Parathyroid adenoma (tissue), 2 donors: ENCODE results near the gene SCO2.
A peak's percentile ranks its signal among the peaks of the same experiment; 100 is the strongest.

Experiments
- H2AFZ ChIP-seq: fragments of 300-600 bp; sonication (generic); one replicate; pipeline ENCODE4 v1.7.0; 2017; ENCODE audit warnings: antibody characterized with exemption, mild to moderate bottlenecking
- H3K27ac ChIP-seq: fragments of 300-600 bp; sonication (generic); one replicate; pipeline ENCODE4 v1.7.0; 2017
- H3K27me3 ChIP-seq: fragments of 300-600 bp; sonication (generic); one replicate; pipeline ENCODE4 v1.7.0; 2017; ENCODE audit warnings: low read length; ENCODE audit not compliant: control insufficient read depth, insufficient read depth
- H3K36me3 ChIP-seq: fragments of 300-600 bp; sonication (generic); one replicate; pipeline ENCODE4 v1.7.0; 2017; ENCODE audit warnings: low read length; ENCODE audit not compliant: control insufficient read depth, insufficient read depth
- H3K4me1 ChIP-seq: fragments of 300-600 bp; sonication (generic); one replicate; pipeline ENCODE4 v1.7.0; 2017; ENCODE audit warnings: control low read depth
- H3K4me2 ChIP-seq: fragments of 300-600 bp; sonication (generic); one replicate; pipeline ENCODE4 v1.7.0; 2017; ENCODE audit warnings: low read length
- H3K4me3 ChIP-seq: fragments of 300-600 bp; sonication (generic); one replicate; pipeline ENCODE4 v1.7.0; 2017; ENCODE audit warnings: low read depth, low read length
- H3K79me2 ChIP-seq: fragments of 300-600 bp; sonication (generic); one replicate; pipeline ENCODE4 v1.7.0; 2017; ENCODE audit warnings: control low read depth
- H3K9ac ChIP-seq: fragments of 300-600 bp; sonication (generic); one replicate; pipeline ENCODE4 v1.7.0; 2017; ENCODE audit warnings: mild to moderate bottlenecking
- H3K9me3 ChIP-seq: fragments of 300-600 bp; sonication (generic); one replicate; pipeline ENCODE4 v1.7.0; 2017; ENCODE audit warnings: low read length; ENCODE audit not compliant: control insufficient read depth
- CTCF ChIP-seq: fragments of 300-600 bp; sonication (generic); IDR thresholded peaks from one replicate; pipeline ENCODE4 v1.7.0; 2017; ENCODE audit warnings: antibody characterized with exemption, mild to moderate bottlenecking
- donor health status: primary hyperparathyroidism.

Gene SCO2

GRCh38 chr22:50531962-50532674, 6.7 kb upstream of the SCO2 start:
- Histone ChIP-seq H3K9ac (peak overlapping the region; percentile 29), H3K4me3 (peak overlapping the region; percentile 95), H3K9me3 (no peaks in the 10 kb centered on the region), H3K36me3 (no peaks in the 10 kb centered on the region), H3K4me2 (peak overlapping the region; percentile 99), H3K79me2 (no peaks in the 10 kb centered on the region), H2AFZ (peak overlapping the region; percentile 76), H3K27ac (peak overlapping the region; percentile 88), H3K27me3 (no peaks in the 10 kb centered on the region), H3K4me1 (peaks cover 6% of the 10 kb centered on the region)
- no peak for TF ChIP-seq CTCF

GRCh38 chr22:50531546-50531961, 6.2 kb upstream of the SCO2 start:
- Histone ChIP-seq H3K79me2 (no peaks in the 10 kb centered on the region), H3K36me3 (no peaks in the 10 kb centered on the region), H3K9me3 (no peaks in the 10 kb centered on the region), H3K4me1 (peaks cover 9% of the 10 kb centered on the region), H2AFZ (peak overlapping the region; percentile 76), H3K27me3 (no peaks in the 10 kb centered on the region), H3K9ac (peak overlapping the region; percentile 67), H3K4me2 (peak overlapping the region; percentile 99), H3K27ac (peak overlapping the region; percentile 88), H3K4me3 (peak overlapping the region; percentile 95)
- TF ChIP-seq CTCF: no peak

- H3K4me3 ChIP-seq: peak overlapping the region; percentile 95
- peak overlapping the region; percentile 76 for H2AFZ ChIP-seq
- H3K4me1 ChIP-seq: peaks cover 9% of the 10 kb centered on the region
- peak overlapping the region; percentile 88 for H3K27ac ChIP-seq
- no peaks in the 10 kb centered on the region for H3K27me3 ChIP-seq
- H3K79me2 ChIP-seq: no peaks in the 10 kb centered on the region
- TF ChIP-seq CTCF: no peak
- no peaks in the 10 kb centered on the region for H3K36me3 ChIP-seq
- H3K9me3 ChIP-seq: no peaks in the 10 kb centered on the region
- peak overlapping the region; percentile 99 for H3K4me2 ChIP-seq
- H3K9ac ChIP-seq: peak overlapping the region; percentile 67
These were observed 5.6 kb upstream of the SCO2 start for GRCh38 chr22:50530877-50531545.

GRCh38 chr22:50530580-50530876, 5.1 kb upstream of the SCO2 start:
- Histone ChIP-seq H3K9me3 (no peaks in the 10 kb centered on the region), H3K4me1 (peaks cover 9% of the 10 kb centered on the region), H3K27ac (peak overlapping the region; percentile 88), H3K4me2 (peak overlapping the region; percentile 99), H3K27me3 (no peaks in the 10 kb centered on the region), H3K4me3 (peak overlapping the region; percentile 95), H3K79me2 (no peaks in the 10 kb centered on the region), H3K9ac (peak overlapping the region; percentile 19), H2AFZ (peak overlapping the region; percentile 58), H3K36me3 (no peaks in the 10 kb centered on the region)
- TF ChIP-seq CTCF: no peak
